Mucosa of stomach (tissue), 1 donor: ENCODE results near the gene HSH2D.
"Not testable (repeated sequence)": the region's sequence is repeated elsewhere in the genome, so short reads cannot be mapped to it uniquely, and the experiment has no call there.

Experiments used
- H3K27me3 ChIP-seq: one replicate; pipeline ENCODE4 v1.7.0; 2013; ENCODE audit warnings: mild to moderate bottlenecking, low read length; ENCODE audit not compliant: control insufficient read depth, insufficient read depth
- H3K36me3 ChIP-seq: one replicate; pipeline ENCODE4 v1.7.0; 2013; ENCODE audit warnings: low read length; ENCODE audit not compliant: control insufficient read depth, insufficient read depth
- H3K4me1 ChIP-seq: one replicate; pipeline ENCODE4 v1.7.0; 2013; ENCODE audit warnings: mild to moderate bottlenecking, low read length; ENCODE audit not compliant: control insufficient read depth, insufficient read depth
- H3K4me3 ChIP-seq: one replicate; pipeline ENCODE4 v1.7.0; 2013; ENCODE audit warnings: low read length
- H3K9ac ChIP-seq: one replicate; pipeline ENCODE4 v1.7.0; 2013; ENCODE audit warnings: mild to moderate bottlenecking, low read length, moderate library complexity
- H3K9me3 ChIP-seq: one replicate; pipeline ENCODE4 v1.7.0; 2013; ENCODE audit warnings: mild to moderate bottlenecking, low read length, moderate library complexity; ENCODE audit not compliant: control insufficient read depth
- donor health status: Pancreatic carcinoma.

HSH2D gene

GRCh38 chr19:16164222-16164890 lies 20.9 kb downstream of the HSH2D start:
- H3K4me1 ChIP-seq: peaks cover 11% of the 10 kb centered on the region
- no peak overlapping the region for H3K9ac ChIP-seq
- no peaks in the 10 kb centered on the region for H3K27me3 ChIP-seq
- no peaks in the 10 kb centered on the region for H3K36me3 ChIP-seq
- H3K9me3 ChIP-seq: no peaks in the 10 kb centered on the region
- no peak overlapping the region for H3K4me3 ChIP-seq

DNA sequence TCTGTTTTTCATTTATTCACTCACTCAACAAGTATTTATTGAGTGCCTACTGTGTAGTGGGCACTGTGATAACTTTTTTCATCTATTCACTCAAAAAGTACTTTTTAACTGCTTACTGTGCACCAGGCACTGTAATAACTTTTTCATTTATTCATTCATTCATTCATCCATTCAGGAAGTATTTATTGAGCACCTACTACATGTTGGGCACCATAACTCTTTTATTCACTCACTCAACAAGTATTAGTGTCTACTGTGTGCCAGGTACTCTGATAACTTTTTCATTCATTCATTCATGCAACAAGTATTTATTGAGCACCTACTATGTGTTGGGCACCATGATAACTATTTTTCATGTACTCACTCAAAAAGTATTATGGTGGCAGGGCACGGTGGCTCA lies 22.9 kb downstream of the HSH2D start:
- H3K9me3 ChIP-seq: no peaks in the 10 kb centered on the region
- no peak overlapping the region for H3K4me3 ChIP-seq
- H3K4me1 ChIP-seq: peaks cover under 1% of the 10 kb centered on the region
- H3K27me3 ChIP-seq: no peaks in the 10 kb centered on the region
- no peaks in the 10 kb centered on the region for H3K36me3 ChIP-seq
- no peak overlapping the region for H3K9ac ChIP-seq

DNA sequence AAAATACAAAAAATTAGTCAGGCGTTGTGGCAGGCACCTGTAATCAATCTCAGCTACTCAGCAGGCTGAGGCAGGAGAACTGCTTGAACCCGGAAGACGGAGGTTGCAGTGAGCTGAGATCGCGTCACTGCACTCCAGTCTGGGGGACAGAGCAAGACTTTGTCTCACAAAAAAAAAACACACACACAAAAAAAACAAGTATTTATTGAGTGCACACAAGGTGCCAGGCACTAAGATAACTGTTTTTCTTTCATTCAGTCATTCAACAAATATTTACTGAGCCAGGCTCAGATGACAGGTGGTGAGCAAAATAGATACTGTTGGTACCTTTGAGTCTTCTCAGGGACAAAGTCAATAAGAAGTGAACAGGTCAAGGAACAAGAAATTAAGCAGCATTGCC lies 23.6 kb downstream of the HSH2D start:
- no peak overlapping the region for H3K4me3 ChIP-seq
- no peaks in the 10 kb centered on the region for H3K36me3 ChIP-seq
- no peak overlapping the region for H3K9ac ChIP-seq
- no peaks in the 10 kb centered on the region for H3K27me3 ChIP-seq
- H3K9me3 ChIP-seq: no peaks in the 10 kb centered on the region
- no peaks in the 10 kb centered on the region for H3K4me1 ChIP-seq

GRCh38 chr19:16168465-16169081 lies 25.1 kb downstream of the HSH2D start:
- Histone ChIP-seq H3K4me1 (no peaks in the 10 kb centered on the region), H3K27me3 (no peaks in the 10 kb centered on the region), H3K36me3 (no peaks in the 10 kb centered on the region), H3K9ac (no peak overlapping the region), H3K9me3 (no peaks in the 10 kb centered on the region), H3K4me3 (no peak overlapping the region)

GRCh38 chr19:16170134-16170533 lies 26.6 kb downstream of the HSH2D start:
- no peaks in the 10 kb centered on the region for H3K36me3 ChIP-seq
- H3K4me3 ChIP-seq: no peak overlapping the region
- H3K27me3 ChIP-seq: no peaks in the 10 kb centered on the region
- H3K4me1 ChIP-seq: no peaks in the 10 kb centered on the region
- no peaks in the 10 kb centered on the region for H3K9me3 ChIP-seq
- no peak overlapping the region for H3K9ac ChIP-seq

GRCh38 chr19:16175954-16176353 lies 32.5 kb downstream of the HSH2D start:
- Histone ChIP-seq H3K4me3 (no peak overlapping the region), H3K4me1 (no peaks in the 10 kb centered on the region), H3K27me3 (no peaks in the 10 kb centered on the region), H3K9me3 (no peaks in the 10 kb centered on the region), H3K9ac (no peak overlapping the region), H3K36me3 (no peaks in the 10 kb centered on the region)

GRCh38 chr19:16178866-16179265 lies 35.4 kb downstream of the HSH2D start:
- H3K4me3 ChIP-seq, H3K4me1 ChIP-seq, H3K36me3 ChIP-seq, H3K27me3 ChIP-seq, H3K9me3 ChIP-seq, H3K9ac ChIP-seq: not testable (repeated sequence)

GRCh38 chr19:16180611-16181010 lies 37.1 kb downstream of the HSH2D start:
- H3K36me3 ChIP-seq: no peaks in the 10 kb centered on the region
- no peak overlapping the region for H3K9ac ChIP-seq
- H3K9me3 ChIP-seq: no peaks in the 10 kb centered on the region
- H3K4me3 ChIP-seq: no peak overlapping the region
- H3K4me1 ChIP-seq: peaks cover 9% of the 10 kb centered on the region
- no peaks in the 10 kb centered on the region for H3K27me3 ChIP-seq

- no peaks in the 10 kb centered on the region for H3K27me3 ChIP-seq
- H3K36me3 ChIP-seq: peaks cover 4% of the 10 kb centered on the region
- peaks cover 15% of the 10 kb centered on the region for H3K4me1 ChIP-seq
- peak overlapping the region; percentile 79 for H3K4me3 ChIP-seq
- peak overlapping the region; percentile 93 for H3K9ac ChIP-seq
- H3K9me3 ChIP-seq: no peaks in the 10 kb centered on the region
These were observed 41.2 kb downstream of the HSH2D start for GRCh38 chr19:16184665-16185122.

DNA sequence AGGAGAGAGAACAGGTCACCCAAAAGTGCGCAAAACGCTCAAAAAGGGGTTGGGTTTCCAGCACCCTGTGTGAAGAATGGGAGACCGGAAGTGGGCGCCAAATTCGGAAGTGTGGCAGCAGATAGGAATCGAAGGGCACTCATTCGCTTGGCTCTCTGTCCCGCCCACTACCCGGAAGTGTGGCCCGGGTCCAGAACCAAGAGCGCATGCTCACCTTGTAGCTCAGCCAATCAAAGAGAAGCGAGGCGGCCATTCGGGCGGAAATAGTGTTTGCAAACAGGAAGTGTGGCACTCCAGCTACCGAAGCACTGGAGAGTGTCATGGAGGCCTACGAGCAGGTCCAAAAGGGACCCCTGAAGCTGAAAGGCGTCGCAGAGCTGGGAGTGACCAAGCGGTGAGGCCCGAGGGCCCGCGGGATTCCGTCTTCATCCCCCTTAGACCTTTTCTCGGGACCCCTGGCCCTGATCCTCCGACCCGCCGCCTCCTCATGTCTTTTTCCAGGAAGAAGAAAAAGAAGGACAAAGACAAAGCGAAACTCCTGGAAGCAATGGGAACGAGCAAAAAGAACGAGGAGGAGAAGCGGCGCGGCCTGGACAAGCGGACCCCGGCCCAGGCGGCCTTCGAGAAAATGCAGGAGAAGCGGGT lies 41.8 kb downstream of the HSH2D start, which contains the start of gene FAM32A:
Gene FAM32A (plus strand): TSS at position 288 of the 645 bp plus-strand sequence. CDS start 33 bp downstream, at position 321.
- peak within 1 kb of the TSS; percentile 93 for H3K9ac ChIP-seq
- no peaks in the 10 kb centered on the region for H3K27me3 ChIP-seq
- peak within 1 kb of the TSS; percentile 79 for H3K4me3 ChIP-seq
- H3K36me3 ChIP-seq: peaks cover 9% of the 10 kb centered on the region
- H3K4me1 ChIP-seq: peaks cover 15% of the 10 kb centered on the region
- H3K9me3 ChIP-seq: no peaks in the 10 kb centered on the region

DNA sequence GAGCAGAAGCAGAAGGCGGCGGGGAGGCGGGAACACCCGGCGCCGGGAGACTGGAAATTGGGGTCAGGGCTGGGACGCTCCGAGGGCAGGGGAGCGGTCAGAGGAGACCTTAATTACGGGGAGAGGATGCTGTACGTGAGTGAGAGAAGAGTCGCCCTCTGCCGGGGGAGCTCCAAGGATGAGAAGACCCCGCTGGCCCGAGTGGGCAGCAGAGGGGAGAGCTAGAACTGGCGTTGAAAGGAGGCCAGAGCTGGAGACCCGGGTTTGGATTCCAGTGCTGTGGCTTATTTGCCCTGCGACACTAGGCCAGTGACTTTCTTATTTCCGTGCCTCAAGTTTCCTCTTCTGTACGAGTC lies 42.3 kb downstream of the HSH2D start:
- H3K27me3 ChIP-seq: no peaks in the 10 kb centered on the region
- H3K9ac ChIP-seq: peak overlapping the region; percentile 93
- no peaks in the 10 kb centered on the region for H3K9me3 ChIP-seq
- peaks cover 15% of the 10 kb centered on the region for H3K4me1 ChIP-seq
- H3K4me3 ChIP-seq: peak overlapping the region; percentile 79
- peaks cover 10% of the 10 kb centered on the region for H3K36me3 ChIP-seq

GRCh38 chr19:16188521-16188920 lies 45.0 kb downstream of the HSH2D start:
- H3K27me3 ChIP-seq: no peaks in the 10 kb centered on the region
- peaks cover 10% of the 10 kb centered on the region for H3K36me3 ChIP-seq
- H3K4me3 ChIP-seq: no peak overlapping the region
- no peaks in the 10 kb centered on the region for H3K9me3 ChIP-seq
- no peak overlapping the region for H3K9ac ChIP-seq
- H3K4me1 ChIP-seq: peaks cover 10% of the 10 kb centered on the region
